IPS-15b (cell line): ENCODE results near the gene CTAG1A.
"Not testable (repeated sequence)": the region's sequence is repeated elsewhere in the genome, so short reads cannot be mapped to it uniquely, and the experiment has no call there.

Source experiments
- H3K27me3 ChIP-seq: one replicate; pipeline ENCODE4 v1.6.1; 2013; ENCODE audit warnings: low read length; ENCODE audit not compliant: control insufficient read depth, insufficient read depth
- H3K36me3 ChIP-seq: one replicate; pipeline ENCODE4 v1.6.1; 2013; ENCODE audit warnings: low read length; ENCODE audit not compliant: control insufficient read depth, insufficient read depth
- H3K4me1 ChIP-seq: one replicate; pipeline ENCODE4 v1.6.1; 2013; ENCODE audit warnings: mild to moderate bottlenecking, low read length; ENCODE audit not compliant: control insufficient read depth, insufficient read depth
- H3K4me3 ChIP-seq: one replicate; pipeline ENCODE4 v1.5.1; 2013; ENCODE audit warnings: low read depth, low read length
- H3K9ac ChIP-seq: one replicate; pipeline ENCODE4 v1.6.1; 2013; ENCODE audit warnings: low read depth, mild to moderate bottlenecking, low read length
- H3K9me3 ChIP-seq: one replicate; pipeline ENCODE4 v1.6.1; 2013; ENCODE audit warnings: mild to moderate bottlenecking, low read length; ENCODE audit not compliant: control insufficient read depth, insufficient read depth

CTAG1A gene

GRCh38 chrX:154547245-154548027, 37.5 kb upstream of the CTAG1A start, which contains the start of gene IKBKG:
Gene IKBKG (plus strand): TSS chrX:154547620. CDS start chrX:154552003, 4,383 bp downstream.
- Histone ChIP-seq H3K9ac (peak within 1 kb of the TSS; percentile 8), H3K4me1 (no peaks in the 10 kb centered on the region), H3K27me3 (no peaks in the 10 kb centered on the region), H3K36me3 (peaks cover 12% of the 10 kb centered on the region), H3K9me3 (no peaks in the 10 kb centered on the region), H3K4me3 (peak within 1 kb of the TSS; percentile 89)

- Histone ChIP-seq H3K4me3 (peak overlapping the region; percentile 89), H3K4me1 (no peaks in the 10 kb centered on the region), H3K36me3 (peaks cover 7% of the 10 kb centered on the region), H3K9me3 (no peaks in the 10 kb centered on the region), H3K9ac (peak overlapping the region; percentile 4), H3K27me3 (no peaks in the 10 kb centered on the region)
These were observed 37.0 kb upstream of the CTAG1A start for GRCh38 chrX:154548028-154548316.

- Histone ChIP-seq H3K36me3 (peaks cover 12% of the 10 kb centered on the region), H3K4me1 (no peaks in the 10 kb centered on the region), H3K9ac (no peak overlapping the region), H3K27me3 (no peaks in the 10 kb centered on the region), H3K9me3 (no peaks in the 10 kb centered on the region), H3K4me3 (no peak overlapping the region)
These were observed 35.2 kb upstream of the CTAG1A start for GRCh38 chrX:154549766-154550165.

- not testable (repeated sequence) for H3K9me3 ChIP-seq, H3K4me3 ChIP-seq, H3K9ac ChIP-seq, H3K27me3 ChIP-seq, H3K4me1 ChIP-seq
- H3K36me3 ChIP-seq = peaks cover 14% of the 10 kb centered on the region
These were observed 32.7 kb upstream of the CTAG1A start for GRCh38 chrX:154552112-154552806.

- H3K4me3 ChIP-seq, H3K36me3 ChIP-seq, H3K9ac ChIP-seq, H3K9me3 ChIP-seq, H3K27me3 ChIP-seq, H3K4me1 ChIP-seq: not testable (repeated sequence)
These were observed 26.8 kb upstream of the CTAG1A start for GRCh38 chrX:154558060-154558690.

- H3K4me1 ChIP-seq, H3K4me3 ChIP-seq, H3K9me3 ChIP-seq, H3K27me3 ChIP-seq, H3K9ac ChIP-seq, H3K36me3 ChIP-seq: not testable (repeated sequence)
These were observed 26.0 kb upstream of the CTAG1A start for GRCh38 chrX:154558896-154559295.

GRCh38 chrX:154560326-154560725, 24.6 kb upstream of the CTAG1A start:
- not testable (repeated sequence) for H3K9ac ChIP-seq, H3K4me3 ChIP-seq, H3K27me3 ChIP-seq, H3K9me3 ChIP-seq, H3K4me1 ChIP-seq, H3K36me3 ChIP-seq

- not testable (repeated sequence) for H3K4me1 ChIP-seq, H3K4me3 ChIP-seq, H3K36me3 ChIP-seq, H3K9me3 ChIP-seq, H3K9ac ChIP-seq, H3K27me3 ChIP-seq
These were observed 22.6 kb upstream of the CTAG1A start for GRCh38 chrX:154562295-154562694.

GRCh38 chrX:154570361-154570760, 14.6 kb upstream of the CTAG1A start:
- H3K9ac ChIP-seq, H3K27me3 ChIP-seq, H3K4me1 ChIP-seq, H3K36me3 ChIP-seq, H3K9me3 ChIP-seq, H3K4me3 ChIP-seq: not testable (repeated sequence)

GRCh38 chrX:154573061-154573460, 11.9 kb upstream of the CTAG1A start:
- not testable (repeated sequence) for H3K4me1 ChIP-seq, H3K27me3 ChIP-seq, H3K36me3 ChIP-seq, H3K9me3 ChIP-seq, H3K4me3 ChIP-seq, H3K9ac ChIP-seq

GRCh38 chrX:154575076-154575475, 9.9 kb upstream of the CTAG1A start:
- H3K9me3 ChIP-seq, H3K36me3 ChIP-seq, H3K27me3 ChIP-seq, H3K4me3 ChIP-seq, H3K4me1 ChIP-seq, H3K9ac ChIP-seq: not testable (repeated sequence)

GRCh38 chrX:154582994-154583393, 1.9 kb upstream of the CTAG1A start:
- H3K27me3 ChIP-seq, H3K36me3 ChIP-seq, H3K4me1 ChIP-seq, H3K4me3 ChIP-seq, H3K9me3 ChIP-seq, H3K9ac ChIP-seq: not testable (repeated sequence)
